ENCODE data around the gene SNRNP200. TPM values are rescaled to one million over a fixed set of nuclear protein-coding genes. Genes with fewer than 3 reads are reported as not detected.

The SNRNP200 gene
- total RNA-seq, 1 donor from 2014 or later: 104 TPM

- peak within 1 kb of the TSS; percentile 49 for H3K4me3 ChIP-seq (ENCODE audit: low read depth, low read length)
- TF ChIP-seq CTCF (IDR thresholded peaks at IDR 0.05; ENCODE audit: insufficient read depth, low read length, poor library complexity, severe bottlenecking): no peak
- peaks cover 14% of the 10 kb centered on the region for H3K27me3 ChIP-seq (ENCODE audit: control insufficient read depth, insufficient read depth, low read length)
- DNase-seq (ENCODE audit: low read depth): no peak
- no peaks in the 10 kb centered on the region for H3K36me3 ChIP-seq (ENCODE audit: control insufficient read depth, insufficient read depth, low read length)
Measured at GRCh38 chr2:96325041-96325883, 19.9 kb upstream of the SNRNP200 start, which contains the start of gene ITPRIPL1. ITPRIPL1 (plus strand) TSS chr2:96325317; CDS start chr2:96325840, 523 bp downstream.

- H3K4me3 ChIP-seq (ENCODE audit: low read depth, low read length): peak overlapping the region; percentile 49
Measured at GRCh38 chr2:96324721-96325040, 19.3 kb upstream of the SNRNP200 start.

GRCh38 chr2:96323849-96324248, 18.5 kb upstream of the SNRNP200 start:
- no peak for TF ChIP-seq CTCF (IDR thresholded peaks at IDR 0.05; ENCODE audit: insufficient read depth, low read length, poor library complexity, severe bottlenecking)
- DNase-seq (ENCODE audit: low read depth): no peak
- Histone ChIP-seq H3K36me3 (ENCODE audit: control insufficient read depth, insufficient read depth, low read length) (no peaks in the 10 kb centered on the region), H3K4me3 (ENCODE audit: low read depth, low read length) (no peak overlapping the region), H3K27me3 (ENCODE audit: control insufficient read depth, insufficient read depth, low read length) (peaks cover 14% of the 10 kb centered on the region)

More at GRCh38 chr2:96324721-96325040, 19.3 kb upstream of the SNRNP200 start:
- no peaks in the 10 kb centered on the region for H3K36me3 ChIP-seq (ENCODE audit: control insufficient read depth, insufficient read depth, low read length)
- DNase-seq (ENCODE audit: low read depth): no peak
- peaks cover 14% of the 10 kb centered on the region for H3K27me3 ChIP-seq (ENCODE audit: control insufficient read depth, insufficient read depth, low read length)
- TF ChIP-seq CTCF (IDR thresholded peaks at IDR 0.05; ENCODE audit: insufficient read depth, low read length, poor library complexity, severe bottlenecking): no peak

GRCh38 chr2:96320728-96321622, 15.6 kb upstream of the SNRNP200 start:
- Histone ChIP-seq H3K36me3 (ENCODE audit: control insufficient read depth, insufficient read depth, low read length) (no peaks in the 10 kb centered on the region), H3K4me3 (ENCODE audit: low read depth, low read length) (peak overlapping the region; percentile 43), H3K27me3 (ENCODE audit: control insufficient read depth, insufficient read depth, low read length) (peaks cover 14% of the 10 kb centered on the region)
- no peak for DNase-seq (ENCODE audit: low read depth)
- TF ChIP-seq CTCF (IDR thresholded peaks at IDR 0.05; ENCODE audit: insufficient read depth, low read length, poor library complexity, severe bottlenecking): no peak

- no peak for TF ChIP-seq CTCF (IDR thresholded peaks at IDR 0.05; ENCODE audit: insufficient read depth, low read length, poor library complexity, severe bottlenecking)
- H3K27me3 ChIP-seq (ENCODE audit: control insufficient read depth, insufficient read depth, low read length): peaks cover 14% of the 10 kb centered on the region
- H3K4me3 ChIP-seq (ENCODE audit: low read depth, low read length): no peak overlapping the region
- DNase-seq (ENCODE audit: low read depth): no peak
- no peaks in the 10 kb centered on the region for H3K36me3 ChIP-seq (ENCODE audit: control insufficient read depth, insufficient read depth, low read length)
Measured at GRCh38 chr2:96320326-96320725, 15.0 kb upstream of the SNRNP200 start.
